HEK293T (cell line): ENCODE measurements around the gene CCDC80.

ENCODE experiments used
- CTCF ChIA-PET: fragments of 350-600 bp; formaldehyde crosslinking; extraction: SDS; loops from one replicate; lab custom pipeline; 2021; ENCODE audit warnings: antibody characterized with exemption, inconsistent platforms; lab: Yijun Ruan, JAX
- POLR2A ChIA-PET: fragments of 350-600 bp; formaldehyde crosslinking; extraction: SDS; loops from one replicate; lab custom pipeline; 2020; ENCODE audit warnings: antibody characterized with exemption, inconsistent platforms; lab: Yijun Ruan, JAX
- DNase-seq: peaks from one replicate; pipeline ENCODE4 v3.0.0; 2012; ENCODE audit warnings: mixed read lengths; ENCODE audit errors: extremely low spot score
- ARNT ChIP-seq: fragments of 450-650 bp; IDR thresholded peaks from 2 replicates; pipeline ENCODE4 v1.6.1; 2017; ENCODE audit warnings: mild to moderate bottlenecking
- BHLHE40 ChIP-seq: fragments of 450-650 bp; IDR thresholded peaks from 2 replicates; pipeline ENCODE4 v1.6.1; 2016; ENCODE audit warnings: mild to moderate bottlenecking, moderate library complexity, borderline replicate concordance
- CTBP1 ChIP-seq: fragments of 450-650 bp; IDR thresholded peaks from 2 replicates; pipeline ENCODE4 v1.6.1; 2016; ENCODE audit warnings: borderline replicate concordance
- ELF4 ChIP-seq: fragments of 450-650 bp; IDR thresholded peaks from 2 replicates; pipeline ENCODE4 v1.6.1; 2017; ENCODE audit warnings: antibody characterized with exemption
- FOXA1 ChIP-seq: fragments of 450-650 bp; IDR thresholded peaks from 2 replicates; pipeline ENCODE4 v1.6.1; 2016; ENCODE audit warnings: mild to moderate bottlenecking
- FOXK2 ChIP-seq: fragments of 450-650 bp; IDR thresholded peaks from 2 replicates; pipeline ENCODE4 v1.6.1; 2016; ENCODE audit warnings: mild to moderate bottlenecking
- FOXM1 ChIP-seq: fragments of 450-650 bp; IDR thresholded peaks from 2 replicates; pipeline ENCODE4 v1.6.1; 2017; ENCODE audit warnings: mild to moderate bottlenecking, borderline replicate concordance
- HDGF ChIP-seq: fragments of 450-650 bp; IDR thresholded peaks from 2 replicates; pipeline ENCODE4 v1.6.1; 2017; ENCODE audit warnings: antibody characterized with exemption, borderline replicate concordance
- L3MBTL2 ChIP-seq: fragments of 450-650 bp; conservative IDR thresholded peaks from 2 replicates; pipeline ENCODE4 v1.6.1; 2016; ENCODE audit warnings: mild to moderate bottlenecking
- LEF1 ChIP-seq: fragments of 450-650 bp; IDR thresholded peaks from 2 replicates; pipeline ENCODE4 v1.6.1; 2017; ENCODE audit warnings: mild to moderate bottlenecking, borderline replicate concordance
- NFRKB ChIP-seq: fragments of 450-650 bp; IDR thresholded peaks from 2 replicates; pipeline ENCODE4 v1.6.1; 2016; ENCODE audit warnings: mild to moderate bottlenecking, moderate library complexity
- PKNOX1 ChIP-seq: fragments of 450-650 bp; IDR thresholded peaks from 2 replicates; pipeline ENCODE4 v1.6.1; 2016
- SP1 ChIP-seq: fragments of 450-650 bp; IDR thresholded peaks from 2 replicates; pipeline ENCODE4 v1.6.1; 2017
- SUZ12 ChIP-seq: fragments of 450-650 bp; IDR thresholded peaks from 2 replicates; pipeline ENCODE4 v1.6.1; 2016; ENCODE audit warnings: mild to moderate bottlenecking
- TARDBP ChIP-seq: fragments of 450-650 bp; IDR thresholded peaks from 2 replicates; pipeline ENCODE4 v1.6.1; 2016
- ZNF384 ChIP-seq: fragments of 450-650 bp; IDR thresholded peaks from 2 replicates; pipeline ENCODE4 v1.6.1; 2016

CCDC80 gene

GRCh38 chr3:112676659-112677234 lies 35.8 kb upstream of the CCDC80 start:
- TF ChIP-seq FOXM1 (no peak), ELF4 (no peak), TARDBP (no peak), CTBP1 (no peak), BHLHE40 (no peak), PKNOX1 (no peak), L3MBTL2 (no peak), SUZ12 (no peak), SP1 (no peak), ZNF384 (no peak), ARNT (no peak), HDGF (no peak), NFRKB (no peak)
- POLR2A ChIA-PET: no interaction called here
- CTCF ChIA-PET: interaction anchor here (0.6 to 1.3 kb wide), 3 partner anchors 12 to 589 kb away, joined by 3 to 4 read pairs (median 3); no protein-coding TSS in a partner anchor
- no peak for DNase-seq

- ChIA-PET CTCF (no interaction called here), POLR2A (no interaction called here)
- TF ChIP-seq FOXM1 (no peak), SP1 (no peak), TARDBP (no peak), PKNOX1 (no peak), NFRKB (no peak), CTBP1 (no peak), FOXK2 (no peak), ZNF384 (no peak), ELF4 (no peak), BHLHE40 (no peak), ARNT (no peak)
- no peak for DNase-seq
Measured at GRCh38 chr3:112675943-112676535, 35.1 kb upstream of the CCDC80 start.

- ChIA-PET CTCF (no interaction called here), POLR2A (no interaction called here)
- DNase-seq: no peak
- TF ChIP-seq BHLHE40 (no peak), FOXM1 (no peak), LEF1 (no peak), HDGF (no peak), ZNF384 (no peak), TARDBP (no peak), PKNOX1 (no peak), SP1 (no peak), ARNT (no peak), NFRKB (no peak), L3MBTL2 (no peak), FOXK2 (no peak), FOXA1 (no peak), ELF4 (no peak), CTBP1 (no peak), SUZ12 (no peak)
Measured at GRCh38 chr3:112675349-112675748, 34.4 kb upstream of the CCDC80 start.

- ChIA-PET CTCF (no interaction called here), POLR2A (no interaction called here)
Measured at GRCh38 chr3:112672716-112673541, 32.0 kb upstream of the CCDC80 start.

GRCh38 chr3:112671930-112672715 lies 31.2 kb upstream of the CCDC80 start:
- DNase-seq: no peak
- ChIA-PET POLR2A (no interaction called here), CTCF (no interaction called here)
- no peak for TF ChIP-seq LEF1
- peak; percentile 85 for TF ChIP-seq ZNF384

More at GRCh38 chr3:112672716-112673541, 32.0 kb upstream of the CCDC80 start:
- DNase-seq: no peak
- TF ChIP-seq CTBP1: no peak
- no peak for TF ChIP-seq ELF4

DNA sequence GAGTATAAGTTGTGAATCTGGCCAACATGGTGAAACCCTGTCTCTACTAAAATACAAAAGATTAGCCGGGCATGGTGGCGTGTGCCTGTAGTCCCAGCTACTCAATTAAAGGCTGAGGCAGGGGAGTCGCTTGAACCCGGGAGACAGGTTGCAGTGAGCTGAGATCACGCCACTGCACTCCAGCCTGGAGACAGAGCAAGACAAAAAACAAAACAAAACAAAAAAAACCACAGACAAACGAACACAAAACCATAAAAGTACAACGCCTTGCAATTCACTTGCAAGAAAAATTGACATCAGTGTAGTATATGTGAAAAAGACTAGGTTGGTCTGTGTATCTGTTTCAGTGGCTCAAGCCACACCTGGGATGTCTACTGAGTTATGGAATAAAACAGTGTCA lies 29.9 kb upstream of the CCDC80 start:
- no peak for TF ChIP-seq ZNF384
- TF ChIP-seq FOXM1: no peak
- no peak for TF ChIP-seq PKNOX1
- no peak for TF ChIP-seq ARNT
- TF ChIP-seq BHLHE40: no peak
- TF ChIP-seq SUZ12: no peak
- TF ChIP-seq FOXK2: no peak
- no peak for TF ChIP-seq FOXA1
- TF ChIP-seq ELF4: no peak
- POLR2A ChIA-PET: no interaction called here
- no peak for DNase-seq
- CTCF ChIA-PET: no interaction called here
